Transverse colon (tissue), 4 donors: ENCODE data around the gene MOB3C.

Experiments
- CTCF ChIP-seq, 5 experiments: fragments of 200-600 bp in 3 of 5; fragments of 450-650 bp in 2 of 5; sonication (generic) in 3 of 5; IDR thresholded peaks; 1 replicate in 2 of 5; 2 replicates in 3 of 5; pipeline ENCODE4 v1.5.1; 2016 to 2017; ENCODE audit warnings: antibody characterized with exemption in 5 of 5, inconsistent platforms in 3 of 5, mild to moderate bottlenecking in 2 of 5, moderate library complexity in 1 of 5
- POLR2A ChIP-seq: fragments of 450-650 bp; IDR thresholded peaks from one replicate; pipeline ENCODE4 v1.6.1; 2016; ENCODE audit warnings: antibody characterized with exemption, mild to moderate bottlenecking, moderate library complexity
- POLR2AphosphoS5 ChIP-seq, 3 donors: sonication (generic); formaldehyde crosslinking; IDR thresholded peaks; one replicate each; pipeline ENCODE4 v1.6.1; 2016; ENCODE audit warnings: antibody characterized with exemption in 3 of 3

- TF ChIP-seq CTCF (IDR thresholded peaks at IDR 0.05) (no peak), POLR2AphosphoS5 (IDR thresholded peaks at IDR 0.05) (peak; percentile 95 to 99 (median 97)), POLR2A (peak; percentile 94)
Measured at GRCh38 chr1:46603858-46604549, 12.6 kb downstream of the MOB3C start, which contains the start of gene MKNK1.
